Thymus (tissue), 11 donors: ENCODE measurements around the gene PHLDB2. TPM values are rescaled to one million over a fixed set of nuclear protein-coding genes. Genes with fewer than 3 reads are reported as not detected.

Source experiments
- DNase-seq, 9 donors: peaks; one replicate each; pipeline ENCODE4 v3.0.0-alpha.2; 2013; ENCODE audit warnings: low spot score in 9 of 9, low read depth in 6 of 9, missing footprints in 1 of 9
- H3K27ac ChIP-seq, 2 donors: one replicate each; pipeline ENCODE4 v1.5.1; 2013; ENCODE audit warnings: control low read depth in 1 of 2, low read depth in 1 of 2, low read length in 1 of 2, mild to moderate bottlenecking in 1 of 2, moderate library complexity in 1 of 2
- H3K27me3 ChIP-seq, 2 donors: one replicate each; pipeline ENCODE4 v1.5.1; 2013; ENCODE audit warnings: low read length in 1 of 2; ENCODE audit not compliant: control insufficient read depth in 2 of 2, insufficient read depth in 1 of 2
- H3K36me3 ChIP-seq, 2 donors: one replicate each; pipeline ENCODE4 v1.5.1; 2013; ENCODE audit warnings: low read length in 1 of 2, mild to moderate bottlenecking in 1 of 2, moderate library complexity in 1 of 2; ENCODE audit not compliant: control insufficient read depth in 2 of 2, insufficient read depth in 2 of 2
- H3K4me1 ChIP-seq, 2 donors: one replicate each; pipeline ENCODE4 v1.5.1; 2013; ENCODE audit warnings: low read length in 2 of 2; ENCODE audit not compliant: control insufficient read depth in 2 of 2, insufficient read depth in 2 of 2
- H3K4me3 ChIP-seq, 2 donors: one replicate each; pipeline ENCODE4 v1.5.1; 2013; ENCODE audit warnings: low read length in 2 of 2, control low read depth in 1 of 2, mild to moderate bottlenecking in 1 of 2
- H3K9me3 ChIP-seq, 2 donors: one replicate each; pipeline ENCODE4 v1.5.1; 2013; ENCODE audit warnings: low read length in 1 of 2, mild to moderate bottlenecking in 1 of 2; ENCODE audit not compliant: control insufficient read depth in 2 of 2, insufficient read depth in 1 of 2
- WGBS: extraction: QIAGEN DNeasy Blood & Tissue Kit; methylation state at CpG from one replicate; pipeline ENCODE4 v1.1.7; 2013; 5-methylcytosine and 5-hydroxymethylcytosine counted together
- polyA plus RNA-seq: library from polyadenylated mRNA; stranded (reverse); fragments of 200-250 nt; gene quantifications from one replicate; pipeline ENCODE4 v1.2.3, GENCODE V29; 2013
- total RNA-seq: library from RNA; stranded (reverse); fragments of 120-200 nt; gene quantifications from one replicate; pipeline ENCODE4 v1.2.4, GENCODE V29; 2013
- donor health status: healthy.

The PHLDB2 gene
- total and polyA plus RNA-seq, 2 donors = 7.5 to 37.8 TPM

- no peaks in the 10 kb centered on the region for H3K36me3 ChIP-seq
- no peaks in the 10 kb centered on the region for H3K4me1 ChIP-seq
- no peaks in the 10 kb centered on the region for H3K27me3 ChIP-seq
- H3K9me3 ChIP-seq = no peaks in the 10 kb centered on the region
- 97% methylated on average over 1 of the region's 1 CpG for WGBS
- no peak overlapping the region for H3K27ac ChIP-seq
- no peak overlapping the region for H3K4me3 ChIP-seq
- no peak for DNase-seq
These were observed 77.9 kb downstream of the PHLDB2 start for GRCh38 chr3:111936967-111937366.

DNA sequence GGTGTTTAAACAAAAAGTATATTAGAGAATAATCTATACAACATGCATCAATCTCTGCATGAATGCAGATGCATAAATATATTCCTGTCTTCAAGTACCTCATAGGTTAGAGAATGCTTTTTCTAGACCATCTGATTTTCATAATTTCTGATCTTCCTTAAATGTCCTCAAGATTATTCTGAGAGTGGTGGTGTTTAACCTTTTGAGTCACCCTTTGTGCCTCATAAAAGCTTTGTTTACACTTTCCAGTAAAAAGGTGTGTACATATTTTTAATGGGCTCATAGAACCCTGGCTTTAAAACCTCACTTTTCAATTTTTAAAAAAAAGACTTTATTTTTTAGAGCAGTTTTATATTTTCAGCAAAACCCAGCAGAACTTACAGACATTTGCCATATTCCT is 78.8 kb downstream of the PHLDB2 start:
- H3K4me1 ChIP-seq = no peaks in the 10 kb centered on the region
- H3K27ac ChIP-seq = no peak overlapping the region
- no peak for DNase-seq
- no peaks in the 10 kb centered on the region for H3K9me3 ChIP-seq
- H3K36me3 ChIP-seq = no peaks in the 10 kb centered on the region
- no peak overlapping the region for H3K4me3 ChIP-seq
- no peaks in the 10 kb centered on the region for H3K27me3 ChIP-seq

DNA sequence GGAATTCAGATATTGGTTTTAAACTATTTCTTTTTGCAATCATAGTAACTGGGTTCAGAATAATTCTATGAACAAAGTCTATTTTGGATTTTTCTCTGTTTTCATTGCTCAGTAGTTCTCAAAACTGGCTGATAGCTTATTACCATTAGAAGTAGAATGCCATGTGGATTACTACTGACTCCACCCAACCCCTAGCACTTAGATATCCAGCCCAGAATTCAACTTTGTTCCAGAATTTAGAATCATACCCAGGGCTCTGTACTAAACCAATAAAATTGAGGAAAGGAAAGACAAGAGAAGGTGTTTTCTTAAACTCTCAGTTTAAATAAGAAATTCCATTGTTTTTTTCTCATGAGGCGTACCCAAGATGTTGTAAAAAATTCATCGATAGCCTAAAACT is 80.8 kb downstream of the PHLDB2 start:
- Histone ChIP-seq H3K27ac (no peak overlapping the region), H3K27me3 (no peaks in the 10 kb centered on the region), H3K36me3 (no peaks in the 10 kb centered on the region), H3K4me3 (no peak overlapping the region), H3K9me3 (no peaks in the 10 kb centered on the region), H3K4me1 (no peaks in the 10 kb centered on the region)
- no peak for DNase-seq
- 99% methylated on average over 2 of the region's 2 CpGs for WGBS

DNA sequence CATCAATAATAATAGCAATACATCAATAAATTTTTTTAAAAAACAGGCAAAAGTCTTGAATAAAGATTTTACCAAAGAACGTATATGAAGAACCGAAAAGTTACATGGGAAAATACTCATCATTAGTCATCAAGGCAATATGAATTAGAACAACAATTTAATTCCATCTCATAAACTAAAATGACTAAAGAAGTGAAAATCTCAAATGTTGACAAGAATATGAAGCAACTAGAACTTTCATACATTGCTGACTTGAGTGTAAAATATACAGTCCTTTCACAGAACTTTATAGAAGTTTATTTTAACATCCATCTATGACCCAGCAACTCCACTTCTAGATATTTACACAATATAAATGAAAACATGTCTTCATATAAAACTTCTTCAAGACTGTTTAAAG is 84.5 kb downstream of the PHLDB2 start:
- no peak overlapping the region for H3K27ac ChIP-seq
- no peaks in the 10 kb centered on the region for H3K27me3 ChIP-seq
- H3K36me3 ChIP-seq = no peaks in the 10 kb centered on the region
- H3K9me3 ChIP-seq = no peaks in the 10 kb centered on the region
- 99% methylated on average over 2 of the region's 2 CpGs for WGBS
- no peak for DNase-seq
- no peaks in the 10 kb centered on the region for H3K4me1 ChIP-seq
- no peak overlapping the region for H3K4me3 ChIP-seq

DNA sequence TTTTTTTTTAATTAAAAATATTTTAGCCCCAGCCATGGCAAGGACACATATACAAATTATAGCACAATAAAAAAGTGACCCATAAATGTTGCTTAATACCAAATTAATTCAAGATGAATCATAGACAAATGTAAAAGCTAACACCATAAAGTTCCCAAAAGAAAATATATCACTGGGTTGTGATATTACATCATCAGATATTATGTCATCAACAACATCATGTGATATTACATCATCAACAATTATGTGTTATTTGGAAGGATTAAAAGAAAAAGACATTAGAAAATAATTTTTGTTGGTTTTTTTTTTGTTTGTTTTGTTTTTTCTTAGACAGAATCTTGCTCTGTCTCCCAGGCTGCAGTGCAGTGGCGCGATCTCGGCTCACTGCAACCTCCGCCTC is 85.3 kb downstream of the PHLDB2 start:
- Histone ChIP-seq H3K4me3 (no peak overlapping the region), H3K27me3 (no peaks in the 10 kb centered on the region), H3K36me3 (no peaks in the 10 kb centered on the region), H3K4me1 (no peaks in the 10 kb centered on the region), H3K27ac (no peak overlapping the region), H3K9me3 (no peaks in the 10 kb centered on the region)
- DNase-seq = no peak
- 87% methylated on average over 4 of the region's 4 CpGs for WGBS

DNA sequence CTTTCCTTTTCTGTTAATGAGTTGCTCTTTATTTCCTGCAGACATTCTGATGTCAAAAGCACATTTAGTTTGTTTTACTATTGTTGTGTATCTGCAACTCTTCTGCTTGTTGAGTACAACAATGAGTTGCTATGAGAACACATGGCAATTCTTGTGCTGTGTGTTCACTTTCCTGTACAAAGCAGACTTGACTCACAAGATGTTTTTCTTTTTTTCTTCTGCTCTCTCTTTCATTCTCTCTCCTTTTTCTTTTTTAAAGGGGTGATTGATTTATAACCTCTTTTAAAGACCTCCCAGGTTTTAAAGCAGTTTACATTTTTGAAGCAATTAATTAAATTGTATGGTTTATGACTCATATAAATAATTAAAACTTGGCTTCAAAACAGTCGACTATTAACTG is 88.2 kb downstream of the PHLDB2 start:
- Histone ChIP-seq H3K36me3 (no peaks in the 10 kb centered on the region), H3K4me3 (no peak overlapping the region), H3K27ac (no peak overlapping the region), H3K27me3 (no peaks in the 10 kb centered on the region), H3K9me3 (no peaks in the 10 kb centered on the region), H3K4me1 (no peaks in the 10 kb centered on the region)
- no peak for DNase-seq
- 96% methylated on average over 1 of the region's 1 CpG for WGBS

- H3K27ac ChIP-seq = no peak overlapping the region
- no peak overlapping the region for H3K4me3 ChIP-seq
- H3K9me3 ChIP-seq = no peaks in the 10 kb centered on the region
- H3K36me3 ChIP-seq = no peaks in the 10 kb centered on the region
- WGBS = 97% methylated on average over 9 of the region's 9 CpGs
- no peaks in the 10 kb centered on the region for H3K27me3 ChIP-seq
- DNase-seq = no peak
- H3K4me1 ChIP-seq = no peaks in the 10 kb centered on the region
These were observed 89.7 kb downstream of the PHLDB2 start for GRCh38 chr3:111948786-111949185.

- no peak for DNase-seq
- H3K27me3 ChIP-seq = no peaks in the 10 kb centered on the region
- no peaks in the 10 kb centered on the region for H3K4me1 ChIP-seq
- H3K4me3 ChIP-seq = no peak overlapping the region
- H3K9me3 ChIP-seq = no peaks in the 10 kb centered on the region
- 99% methylated on average over 3 of the region's 3 CpGs for WGBS
- H3K36me3 ChIP-seq = no peaks in the 10 kb centered on the region
- no peak overlapping the region for H3K27ac ChIP-seq
These were observed 90.6 kb downstream of the PHLDB2 start for GRCh38 chr3:111949712-111950111.

- H3K27ac ChIP-seq = no peak overlapping the region
- no peak for DNase-seq
- no peaks in the 10 kb centered on the region for H3K36me3 ChIP-seq
- WGBS = 98% methylated on average over 2 of the region's 2 CpGs
- no peaks in the 10 kb centered on the region for H3K9me3 ChIP-seq
- H3K4me3 ChIP-seq = no peak overlapping the region
- H3K27me3 ChIP-seq = no peaks in the 10 kb centered on the region
- no peaks in the 10 kb centered on the region for H3K4me1 ChIP-seq
These were observed 92.0 kb downstream of the PHLDB2 start for GRCh38 chr3:111951032-111951431.

DNA sequence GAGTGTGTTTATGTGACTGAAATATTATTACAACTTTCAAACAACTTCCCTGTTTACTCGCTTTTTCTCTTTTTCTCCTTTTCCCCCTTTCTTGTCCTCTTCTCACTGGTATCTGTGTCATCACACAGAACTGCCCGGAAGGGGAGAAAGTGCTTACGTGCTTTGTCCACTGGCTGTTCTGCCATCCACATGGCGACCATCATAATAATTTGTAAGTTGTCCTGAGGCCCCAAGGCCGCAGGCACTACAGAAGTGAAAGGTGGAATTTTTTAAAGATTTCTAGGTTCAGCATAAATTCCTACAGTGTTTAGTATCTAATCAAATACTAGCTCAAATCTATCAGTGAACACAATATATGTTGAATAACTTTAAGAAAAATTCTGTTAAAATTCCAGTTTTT is 93.0 kb downstream of the PHLDB2 start:
- Histone ChIP-seq H3K4me3 (no peak overlapping the region), H3K27ac (no peak overlapping the region), H3K27me3 (no peaks in the 10 kb centered on the region), H3K4me1 (no peaks in the 10 kb centered on the region), H3K36me3 (no peaks in the 10 kb centered on the region), H3K9me3 (no peaks in the 10 kb centered on the region)
- 95% methylated on average over 5 of the region's 5 CpGs for WGBS
- no peak for DNase-seq
